Activated naive CD4-positive, alpha-beta T cell treated with anti-CD3 and anti-CD28 coated beads, Interleukin-2, amount 50 U/mL, for 72 hours (primary cell): Measurements from ENCODE around the gene TTC28. TPM values are rescaled to one million over a fixed set of nuclear protein-coding genes. Genes with fewer than 3 reads are reported as not detected.
A peak's percentile ranks its signal among the peaks of the same experiment; 100 is the strongest.
"Not testable (repeated sequence)": the region's sequence is repeated elsewhere in the genome, so short reads cannot be mapped to it uniquely, and the experiment has no call there.

Experiments used
- ATAC-seq, 2 donors: fragments of 150-1000 bp; cut with Tn5 transposase; 2 replicates each; pipeline ENCODE4 v1.10.0; 2021; ENCODE audit warnings: mild to moderate bottlenecking in 2 of 2, moderate library complexity in 2 of 2
- DNase-seq, 2 donors: peaks; one replicate each; pipeline ENCODE4 v3.0.0; 2021 to 2022; ENCODE audit warnings: low spot score in 2 of 2
- H3K27ac Mint-ChIP-seq, 2 donors: one replicate each; pipeline ENCODE4 v1.8.0; 2022; ENCODE audit warnings: mild to moderate bottlenecking in 2 of 2, mixed read lengths in 2 of 2
- H3K36me3 Mint-ChIP-seq, 2 donors: one replicate each; pipeline ENCODE4 v1.8.0; 2022; ENCODE audit warnings: mixed read lengths in 2 of 2
- H3K9me3 Mint-ChIP-seq, 2 donors: one replicate each; pipeline ENCODE4 v1.8.0; 2022; ENCODE audit warnings: mixed read lengths in 2 of 2
- total RNA-seq, 2 donors: library from RNA; stranded (reverse); gene quantifications; one replicate each; pipeline ENCODE4 v1.2.3, GENCODE V29; 2022

Gene TTC28
- total RNA-seq, 2 donors from 2014 or later, result 0.66 to 8.5 TPM

GRCh38 chr22:28365371-28365770 lies 314.3 kb downstream of the TTC28 start:
- no peak for ATAC-seq
- Mint-ChIP-seq H3K36me3 (peaks cover 23 to 70% of the 10 kb centered on the region in 2 donors), H3K27ac (no peak overlapping the region), H3K9me3 (peaks cover 14 to 33% of the 10 kb centered on the region in 2 donors)
- no peak for DNase-seq

- H3K27ac Mint-ChIP-seq, ATAC-seq, DNase-seq: not testable (repeated sequence)
- Mint-ChIP-seq H3K36me3 (peaks cover 23 to 68% of the 10 kb centered on the region in 2 donors), H3K9me3 (peaks cover 14 to 33% of the 10 kb centered on the region in 2 donors)
These were observed 315.5 kb downstream of the TTC28 start for GRCh38 chr22:28364105-28364504.

DNA sequence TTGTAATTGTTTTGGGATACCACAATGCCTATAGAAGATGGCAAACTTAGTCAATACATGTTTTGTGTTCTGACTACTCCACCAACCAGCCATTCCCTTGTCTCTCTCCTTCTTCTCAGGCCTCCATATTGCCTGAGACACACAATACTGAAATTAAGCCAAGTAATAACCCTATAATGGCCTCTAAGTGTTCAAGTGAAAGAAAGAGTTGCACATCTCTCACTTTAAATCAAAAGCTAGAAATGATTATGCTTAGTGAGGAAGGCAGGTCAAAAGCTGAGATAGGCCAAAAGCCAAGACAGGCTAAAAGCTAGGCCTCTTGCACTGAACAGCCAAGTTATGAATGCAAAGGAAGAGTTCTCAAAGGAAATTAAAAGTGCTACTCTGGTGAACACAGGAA lies 318.7 kb downstream of the TTC28 start:
- H3K27ac Mint-ChIP-seq, result peak overlapping the region in 1 of 2 donors; percentile 2
- ATAC-seq, result peak in 1 of 2 donors; percentile 94
- H3K9me3 Mint-ChIP-seq, result peaks cover 11 to 17% of the 10 kb centered on the region in 2 donors
- no peak for DNase-seq
- H3K36me3 Mint-ChIP-seq, result peaks cover 23 to 39% of the 10 kb centered on the region in 2 donors

- H3K27ac Mint-ChIP-seq, result no peak overlapping the region
- no peak for DNase-seq
- peaks cover 17 to 25% of the 10 kb centered on the region in 2 donors for H3K36me3 Mint-ChIP-seq
- peaks cover 11 to 12% of the 10 kb centered on the region in 2 donors for H3K9me3 Mint-ChIP-seq
- ATAC-seq, result no peak
These were observed 321.3 kb downstream of the TTC28 start for GRCh38 chr22:28358312-28358711.

- no peak for ATAC-seq
- Mint-ChIP-seq H3K27ac (no peak overlapping the region), H3K36me3 (peaks cover 6 to 14% of the 10 kb centered on the region in 2 donors), H3K9me3 (peaks cover 5 to 6% of the 10 kb centered on the region in 2 donors)
- no peak for DNase-seq
These were observed 322.4 kb downstream of the TTC28 start for GRCh38 chr22:28357193-28357592.

- Mint-ChIP-seq H3K9me3 (peaks cover 0 to 3% of the 10 kb centered on the region in 2 donors), H3K27ac (no peak overlapping the region), H3K36me3 (no peaks in the 10 kb centered on the region)
- ATAC-seq (no peak), DNase-seq (no peak)
These were observed 328.2 kb downstream of the TTC28 start for GRCh38 chr22:28351476-28351875.

GRCh38 chr22:28348613-28349609 lies 330.7 kb downstream of the TTC28 start:
- ATAC-seq, result no peak
- no peak for DNase-seq
- H3K27ac Mint-ChIP-seq, result no peak overlapping the region
- H3K36me3 Mint-ChIP-seq, result no peaks in the 10 kb centered on the region
- H3K9me3 Mint-ChIP-seq, result peaks cover 0 to 5% of the 10 kb centered on the region in 2 donors

DNA sequence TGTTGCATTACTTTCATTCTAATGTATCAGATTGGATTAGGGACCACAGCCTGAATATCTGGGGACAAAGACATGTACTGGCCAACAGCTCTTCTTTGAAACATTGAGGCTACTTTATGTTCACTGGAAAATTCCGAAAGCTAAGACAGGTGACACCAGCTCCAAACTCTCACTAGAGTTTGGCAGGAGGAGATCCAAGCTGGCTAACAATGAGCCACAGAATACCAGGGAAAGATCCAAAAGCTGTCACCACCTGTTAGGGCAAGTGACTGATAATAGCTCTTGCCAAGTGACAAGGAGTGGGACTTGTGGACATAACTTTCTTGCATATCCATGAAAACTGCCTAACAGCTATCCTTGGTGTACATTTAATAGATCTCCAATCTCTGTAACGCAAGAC lies 333.3 kb downstream of the TTC28 start:
- no peak overlapping the region for H3K27ac Mint-ChIP-seq
- H3K36me3 Mint-ChIP-seq, result no peaks in the 10 kb centered on the region
- ATAC-seq, result no peak
- peaks cover 0 to 5% of the 10 kb centered on the region in 2 donors for H3K9me3 Mint-ChIP-seq
- DNase-seq, result no peak

DNA sequence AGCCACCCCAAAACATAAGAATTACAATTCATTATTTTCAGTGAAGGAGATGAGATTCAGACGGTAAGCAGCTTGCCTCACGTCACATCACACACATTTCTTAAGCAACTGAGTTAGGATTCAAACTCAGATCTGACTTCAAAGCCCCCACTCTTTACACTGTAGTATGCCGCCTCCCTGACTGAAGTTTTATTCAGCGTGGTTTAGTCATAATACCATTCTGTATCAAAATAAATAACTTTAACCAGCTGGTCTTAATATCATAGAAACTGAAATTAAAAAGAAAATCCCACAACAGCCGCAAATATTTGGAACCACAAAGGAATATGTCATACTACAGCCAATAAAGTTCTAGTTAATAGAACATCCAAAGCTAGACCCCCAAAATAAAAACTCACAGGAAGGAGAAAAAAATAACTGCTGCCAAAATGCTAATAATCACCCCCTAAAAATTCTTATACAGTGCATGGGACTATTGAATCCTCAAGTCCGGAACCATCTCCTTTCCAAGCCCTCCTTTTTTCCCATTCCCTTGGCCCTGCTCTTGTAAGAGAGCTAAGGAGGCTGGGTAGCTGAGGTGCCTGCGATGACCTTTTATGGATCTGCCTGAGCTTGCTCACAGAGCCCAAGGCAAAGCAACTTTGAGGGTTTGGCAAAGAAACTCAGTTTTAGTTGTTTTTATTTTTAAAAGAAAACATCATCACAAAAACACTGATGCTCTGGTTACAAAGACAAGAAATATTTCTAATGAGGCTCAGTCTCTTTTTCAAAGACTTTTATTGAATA lies 334.5 kb downstream of the TTC28 start:
- H3K27ac Mint-ChIP-seq, result no peak overlapping the region
- ATAC-seq, result no peak
- peaks cover 0 to 5% of the 10 kb centered on the region in 2 donors for H3K9me3 Mint-ChIP-seq
- H3K36me3 Mint-ChIP-seq, result no peaks in the 10 kb centered on the region
- DNase-seq, result no peak

DNA sequence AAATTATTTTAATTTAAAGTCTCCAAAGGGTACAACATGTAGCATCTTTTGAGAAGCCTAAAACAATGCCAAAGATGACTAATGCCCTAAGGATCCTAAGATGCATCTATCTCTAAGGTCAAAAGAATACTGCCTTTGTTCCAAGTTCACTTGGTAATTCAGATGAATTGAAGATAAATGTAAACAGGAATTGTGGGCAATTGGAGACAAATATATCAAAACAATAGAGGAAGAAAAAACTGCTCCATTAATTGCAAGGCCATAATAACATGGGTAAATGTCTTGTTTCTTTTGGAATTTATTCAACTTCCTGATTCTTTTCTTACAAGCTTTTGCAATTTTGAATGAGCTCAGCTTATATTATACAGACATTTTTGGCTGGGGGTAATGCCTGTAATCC lies 338.6 kb downstream of the TTC28 start:
- DNase-seq, result no peak
- Mint-ChIP-seq H3K9me3 (peaks cover 0 to 10% of the 10 kb centered on the region in 2 donors), H3K36me3 (peaks cover 0 to 8% of the 10 kb centered on the region in 2 donors), H3K27ac (no peak overlapping the region)
- ATAC-seq, result no peak

GRCh38 chr22:28333088-28333487 lies 346.6 kb downstream of the TTC28 start:
- ATAC-seq (no peak), DNase-seq (no peak)
- Mint-ChIP-seq H3K27ac (no peak overlapping the region), H3K9me3 (peaks cover 0 to 6% of the 10 kb centered on the region in 2 donors), H3K36me3 (no peaks in the 10 kb centered on the region)

DNA sequence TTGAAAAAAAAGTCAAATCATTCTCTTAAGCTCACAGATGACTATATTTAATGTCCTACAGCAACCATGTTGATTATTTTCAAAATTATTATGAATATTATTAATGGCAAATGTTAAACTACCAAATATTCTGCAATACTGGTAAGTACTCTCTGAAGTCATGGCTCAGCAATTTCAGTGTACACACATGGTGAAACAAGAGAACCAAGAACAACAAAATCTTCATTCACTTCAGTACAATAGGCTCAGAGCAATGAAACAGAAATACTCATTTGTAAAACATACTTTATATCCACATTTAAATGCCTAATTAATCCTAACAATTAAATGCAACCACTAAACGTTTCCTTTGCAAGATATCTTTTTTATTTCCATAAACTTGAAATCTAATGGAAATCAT lies 347.2 kb downstream of the TTC28 start:
- no peaks in the 10 kb centered on the region for H3K36me3 Mint-ChIP-seq
- DNase-seq (no peak), ATAC-seq (no peak)
- H3K9me3 Mint-ChIP-seq, result peaks cover 0 to 6% of the 10 kb centered on the region in 2 donors
- no peak overlapping the region for H3K27ac Mint-ChIP-seq

DNA sequence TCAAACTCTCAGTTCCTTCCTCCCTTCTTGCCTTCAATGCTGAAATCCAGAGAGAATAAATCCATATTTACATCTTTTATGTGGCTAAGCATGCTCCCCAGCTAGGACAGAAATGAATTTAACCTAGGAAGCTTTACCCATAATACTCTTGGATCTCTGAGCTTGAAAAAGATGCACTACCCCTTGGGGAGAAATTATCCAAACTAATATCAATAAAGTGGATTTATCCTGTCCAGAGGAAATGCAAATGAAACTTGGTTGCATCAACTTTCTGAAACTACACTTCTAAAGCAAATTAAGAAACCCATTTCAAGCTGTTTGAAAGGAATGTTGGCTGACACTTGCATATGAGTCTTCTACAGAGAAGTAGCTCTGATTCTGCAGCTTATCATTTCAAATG lies 347.9 kb downstream of the TTC28 start:
- Mint-ChIP-seq H3K36me3 (no peaks in the 10 kb centered on the region), H3K27ac (no peak overlapping the region), H3K9me3 (peaks cover 0 to 6% of the 10 kb centered on the region in 2 donors)
- ATAC-seq (no peak), DNase-seq (no peak)

DNA sequence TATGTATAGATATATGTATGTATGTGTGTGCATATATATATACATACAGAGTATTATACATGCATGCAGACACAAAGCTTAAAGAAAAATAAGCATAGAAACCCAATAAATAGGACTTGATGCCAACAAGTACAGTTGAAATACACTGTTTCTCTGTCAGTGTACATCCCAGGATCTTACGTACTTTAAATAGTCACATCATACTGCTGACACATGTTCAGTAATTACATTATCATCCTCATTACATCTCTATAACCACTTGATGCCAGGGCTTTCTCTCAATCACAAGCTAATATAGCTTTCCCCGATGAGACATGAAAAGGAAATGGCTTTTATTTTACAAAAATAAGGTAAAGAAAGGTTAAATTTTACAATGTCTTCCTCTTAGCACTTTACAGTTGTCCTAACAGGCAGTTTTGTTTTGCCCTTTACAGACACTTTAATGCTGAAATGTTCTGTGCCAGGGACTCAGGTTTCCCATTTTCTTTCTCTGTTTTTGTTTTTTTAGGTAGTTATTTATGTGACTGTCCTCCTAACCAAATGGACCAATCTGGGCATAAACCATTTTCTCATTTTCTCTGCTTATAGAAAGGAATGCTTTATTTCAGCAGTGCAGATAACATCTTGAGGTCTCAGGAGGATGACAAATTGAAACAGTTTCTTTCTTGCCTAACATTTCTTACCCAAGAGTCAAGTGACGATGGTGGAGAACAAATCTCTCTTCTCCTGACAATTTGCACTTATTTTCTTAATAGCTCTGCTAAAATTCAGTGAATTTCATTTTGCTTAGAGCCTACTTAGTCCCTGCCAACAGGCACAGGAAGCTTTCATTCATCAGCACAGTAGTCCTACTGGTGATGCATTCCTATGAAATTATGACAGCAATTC lies 350.2 kb downstream of the TTC28 start:
- H3K27ac Mint-ChIP-seq, result no peak overlapping the region
- peaks cover 0 to 2% of the 10 kb centered on the region in 2 donors for H3K9me3 Mint-ChIP-seq
- H3K36me3 Mint-ChIP-seq, result no peaks in the 10 kb centered on the region
- no peak for DNase-seq
- ATAC-seq, result no peak

- Mint-ChIP-seq H3K9me3 (no peaks in the 10 kb centered on the region), H3K27ac (no peak overlapping the region), H3K36me3 (no peaks in the 10 kb centered on the region)
- ATAC-seq, result peak in 1 of 2 donors; percentile 81
- DNase-seq, result no peak
These were observed 350.9 kb downstream of the TTC28 start for GRCh38 chr22:28328756-28329155.

DNA sequence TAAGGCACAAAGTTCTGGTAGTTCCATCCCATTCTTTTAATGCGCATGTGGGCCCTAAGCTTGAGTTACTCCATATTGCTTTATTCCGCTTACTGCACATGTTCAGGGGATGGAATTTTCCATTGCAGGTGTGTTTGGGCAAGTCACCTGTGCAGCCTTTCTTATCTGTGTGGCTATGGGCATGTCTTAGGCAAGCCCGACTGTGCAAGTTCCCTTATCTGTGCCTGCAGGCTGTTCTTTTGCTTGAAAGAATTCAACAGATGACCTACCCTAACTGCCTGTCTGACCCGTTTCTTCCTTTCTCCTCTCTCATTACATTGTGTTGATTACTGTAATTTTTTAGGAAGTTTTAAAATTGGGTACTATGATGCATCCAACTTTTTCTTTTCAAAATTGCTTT lies 363.6 kb downstream of the TTC28 start:
- Mint-ChIP-seq H3K9me3 (peaks cover 0 to 6% of the 10 kb centered on the region in 2 donors), H3K27ac (peak overlapping the region in 1 of 2 donors; percentile 6), H3K36me3 (no peaks in the 10 kb centered on the region)
- ATAC-seq (no peak), DNase-seq (no peak)
